Measurements from ENCODE around the gene UBAC2.

- TF ChIP-seq CTCF (IDR thresholded peaks at IDR 0.05) (no peak), POLR2A (IDR thresholded peaks at IDR 0.05) (no peak)
Observed at GRCh38 chr13:99415014-99415650, 214.5 kb downstream of the UBAC2 start.
